Body of pancreas (tissue), 4 donors: Measurements from ENCODE around the gene GIMD1.
"Not testable (repeated sequence)": the region's sequence is repeated elsewhere in the genome, so short reads cannot be mapped to it uniquely, and the experiment has no call there.

ENCODE experiments used
- CTCF ChIP-seq, 7 experiments: fragments of 450-650 bp in 4 of 7; fragments of 200-600 bp in 3 of 7; sonication (generic) in 3 of 7; IDR thresholded peaks; one replicate each; pipeline ENCODE4 v1.5.1; 2016 to 2019; ENCODE audit warnings: antibody characterized with exemption in 7 of 7
- POLR2A ChIP-seq, 3 donors: fragments of 450-650 bp; IDR thresholded peaks; one replicate each; pipeline ENCODE4 v1.6.1; 2016; ENCODE audit warnings: antibody characterized with exemption in 3 of 3, mild to moderate bottlenecking in 2 of 3

GRCh38 chr4:106321168-106321567 is 47.4 kb downstream of the GIMD1 start:
- not testable (repeated sequence) for TF ChIP-seq CTCF, POLR2A (IDR thresholded peaks at IDR 0.05)
